Parathyroid adenoma (tissue), 2 donors: ENCODE data around the gene ITSN2.

Experiments used
- H2AFZ ChIP-seq: fragments of 300-600 bp; sonication (generic); one replicate; pipeline ENCODE4 v1.7.0; 2017; ENCODE audit warnings: antibody characterized with exemption, mild to moderate bottlenecking
- H3K27ac ChIP-seq: fragments of 300-600 bp; sonication (generic); one replicate; pipeline ENCODE4 v1.7.0; 2017
- H3K27me3 ChIP-seq: fragments of 300-600 bp; sonication (generic); one replicate; pipeline ENCODE4 v1.7.0; 2017; ENCODE audit warnings: low read length; ENCODE audit not compliant: control insufficient read depth, insufficient read depth
- H3K36me3 ChIP-seq: fragments of 300-600 bp; sonication (generic); one replicate; pipeline ENCODE4 v1.7.0; 2017; ENCODE audit warnings: low read length; ENCODE audit not compliant: control insufficient read depth, insufficient read depth
- H3K4me1 ChIP-seq: fragments of 300-600 bp; sonication (generic); one replicate; pipeline ENCODE4 v1.7.0; 2017; ENCODE audit warnings: control low read depth
- H3K4me2 ChIP-seq: fragments of 300-600 bp; sonication (generic); one replicate; pipeline ENCODE4 v1.7.0; 2017; ENCODE audit warnings: low read length
- H3K4me3 ChIP-seq: fragments of 300-600 bp; sonication (generic); one replicate; pipeline ENCODE4 v1.7.0; 2017; ENCODE audit warnings: low read depth, low read length
- H3K79me2 ChIP-seq: fragments of 300-600 bp; sonication (generic); one replicate; pipeline ENCODE4 v1.7.0; 2017; ENCODE audit warnings: control low read depth
- H3K9ac ChIP-seq: fragments of 300-600 bp; sonication (generic); one replicate; pipeline ENCODE4 v1.7.0; 2017; ENCODE audit warnings: mild to moderate bottlenecking
- H3K9me3 ChIP-seq: fragments of 300-600 bp; sonication (generic); one replicate; pipeline ENCODE4 v1.7.0; 2017; ENCODE audit warnings: low read length; ENCODE audit not compliant: control insufficient read depth
- CTCF ChIP-seq: fragments of 300-600 bp; sonication (generic); IDR thresholded peaks from one replicate; pipeline ENCODE4 v1.7.0; 2017; ENCODE audit warnings: antibody characterized with exemption, mild to moderate bottlenecking
- donor health status: primary hyperparathyroidism.

The ITSN2 gene

DNA sequence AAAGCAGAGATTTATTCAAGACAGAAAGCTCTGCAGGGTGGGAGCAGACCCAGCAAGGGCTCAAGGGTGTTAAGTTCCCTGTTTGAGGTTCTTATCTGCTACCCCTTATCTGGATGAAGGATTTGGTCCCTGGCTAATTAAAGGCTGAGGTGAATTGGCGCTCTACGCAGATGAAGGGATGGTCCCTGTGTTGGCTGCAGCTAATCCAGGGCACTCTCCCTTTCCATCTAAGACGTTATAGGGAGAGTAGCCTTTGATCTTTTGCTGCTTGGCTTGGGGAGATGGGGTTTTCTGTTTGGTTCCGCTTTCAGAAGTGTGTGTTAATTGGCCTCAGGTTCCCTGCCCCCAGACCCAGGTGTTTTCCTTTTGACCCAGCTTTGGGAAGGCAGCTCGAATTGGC is 168.5 kb downstream of the ITSN2 start:
- Histone ChIP-seq H2AFZ (no peak overlapping the region), H3K9me3 (no peaks in the 10 kb centered on the region), H3K79me2 (no peaks in the 10 kb centered on the region), H3K4me3 (no peak overlapping the region), H3K36me3 (no peaks in the 10 kb centered on the region), H3K27me3 (no peaks in the 10 kb centered on the region), H3K9ac (no peak overlapping the region), H3K4me2 (no peak overlapping the region), H3K4me1 (no peaks in the 10 kb centered on the region), H3K27ac (no peak overlapping the region)
- TF ChIP-seq CTCF = no peak

GRCh38 chr2:24191156-24191555 is 169.2 kb downstream of the ITSN2 start:
- H3K9ac ChIP-seq = no peak overlapping the region
- TF ChIP-seq CTCF = no peak
- H3K36me3 ChIP-seq = no peaks in the 10 kb centered on the region
- H3K9me3 ChIP-seq = no peaks in the 10 kb centered on the region
- H3K27ac ChIP-seq = no peak overlapping the region
- no peak overlapping the region for H3K4me2 ChIP-seq
- no peak overlapping the region for H2AFZ ChIP-seq
- H3K27me3 ChIP-seq = no peaks in the 10 kb centered on the region
- H3K4me1 ChIP-seq = no peaks in the 10 kb centered on the region
- no peaks in the 10 kb centered on the region for H3K79me2 ChIP-seq
- no peak overlapping the region for H3K4me3 ChIP-seq

DNA sequence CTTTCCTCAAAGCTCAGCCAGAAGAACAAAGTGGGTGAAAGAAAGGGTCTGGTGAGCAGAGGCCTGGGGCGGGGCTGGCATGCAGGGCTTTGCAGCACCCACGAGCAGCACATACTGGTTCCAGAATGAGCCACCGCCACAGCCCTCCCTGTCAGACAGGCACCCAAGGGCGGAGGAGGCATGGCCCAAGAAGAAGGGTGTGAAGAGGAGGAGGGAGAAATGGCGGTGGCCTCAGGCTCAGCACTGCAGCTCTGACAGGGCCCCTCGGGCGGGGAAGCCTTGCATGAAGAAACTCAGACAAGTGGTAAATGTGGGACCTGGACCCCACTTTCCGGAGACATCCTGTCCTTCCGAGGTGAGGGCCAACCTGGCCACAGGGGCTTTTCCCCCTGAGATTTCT is 169.8 kb downstream of the ITSN2 start:
- H3K27me3 ChIP-seq = no peaks in the 10 kb centered on the region
- no peaks in the 10 kb centered on the region for H3K36me3 ChIP-seq
- no peak overlapping the region for H3K4me3 ChIP-seq
- no peak overlapping the region for H3K9ac ChIP-seq
- H3K9me3 ChIP-seq = no peaks in the 10 kb centered on the region
- no peak overlapping the region for H2AFZ ChIP-seq
- H3K27ac ChIP-seq = no peak overlapping the region
- H3K4me1 ChIP-seq = no peaks in the 10 kb centered on the region
- TF ChIP-seq CTCF = no peak
- no peak overlapping the region for H3K4me2 ChIP-seq
- no peaks in the 10 kb centered on the region for H3K79me2 ChIP-seq

GRCh38 chr2:24189551-24189950 is 170.8 kb downstream of the ITSN2 start:
- TF ChIP-seq CTCF = no peak
- Histone ChIP-seq H3K9ac (no peak overlapping the region), H2AFZ (no peak overlapping the region), H3K4me2 (no peak overlapping the region), H3K36me3 (no peaks in the 10 kb centered on the region), H3K79me2 (no peaks in the 10 kb centered on the region), H3K4me3 (no peak overlapping the region), H3K27me3 (no peaks in the 10 kb centered on the region), H3K9me3 (no peaks in the 10 kb centered on the region), H3K4me1 (no peaks in the 10 kb centered on the region), H3K27ac (no peak overlapping the region)

- H3K27ac ChIP-seq = no peak overlapping the region
- H2AFZ ChIP-seq = no peak overlapping the region
- no peaks in the 10 kb centered on the region for H3K9me3 ChIP-seq
- H3K4me2 ChIP-seq = no peak overlapping the region
- no peaks in the 10 kb centered on the region for H3K36me3 ChIP-seq
- no peak for TF ChIP-seq CTCF
- H3K9ac ChIP-seq = no peak overlapping the region
- no peaks in the 10 kb centered on the region for H3K4me1 ChIP-seq
- H3K4me3 ChIP-seq = no peak overlapping the region
- H3K27me3 ChIP-seq = no peaks in the 10 kb centered on the region
- no peaks in the 10 kb centered on the region for H3K79me2 ChIP-seq
Observed at GRCh38 chr2:24183366-24184069, 176.8 kb downstream of the ITSN2 start.
